ENCODE results near the gene TAS1R2. TPM values are rescaled to one million over a fixed set of nuclear protein-coding genes. Genes with fewer than 3 reads are reported as not detected.
"Not testable (repeated sequence)": the region's sequence is repeated elsewhere in the genome, so short reads cannot be mapped to it uniquely, and the experiment has no call there.

TAS1R2 gene
- total and polyA plus RNA-seq, 4 donors: not detected

- not testable (repeated sequence) for H3K4me3 ChIP-seq (ENCODE audit: low read depth, low read length); H3K27ac ChIP-seq (ENCODE audit: low read depth, low read length); DNase-seq (ENCODE audit: low read depth in 4 of 6, low spot score in 6 of 6); H3K36me3 ChIP-seq (ENCODE audit: control insufficient read depth, insufficient read depth, low read length); H3K27me3 ChIP-seq (ENCODE audit: control insufficient read depth, insufficient read depth, low read length); H3K9me3 ChIP-seq (ENCODE audit: control insufficient read depth, insufficient read depth, low read length); H3K4me1 ChIP-seq (ENCODE audit: control insufficient read depth, insufficient read depth, low read length)
- 0% methylated on average over 1 of the region's 1 CpG for WGBS (ENCODE audit: insufficient coverage)
Observed at GRCh38 chr1:18832319-18832718, 27.1 kb downstream of the TAS1R2 start.

- no peaks in the 10 kb centered on the region for H3K36me3 ChIP-seq (ENCODE audit: control insufficient read depth, insufficient read depth, low read length)
- H3K27ac ChIP-seq (ENCODE audit: low read depth, low read length): no peak overlapping the region
- H3K9me3 ChIP-seq (ENCODE audit: control insufficient read depth, insufficient read depth, low read length): peaks cover 2% of the 10 kb centered on the region
- peaks cover 5% of the 10 kb centered on the region for H3K27me3 ChIP-seq (ENCODE audit: control insufficient read depth, insufficient read depth, low read length)
- H3K4me1 ChIP-seq (ENCODE audit: control insufficient read depth, insufficient read depth, low read length): no peaks in the 10 kb centered on the region
- 100% methylated on average over 2 of the region's 2 CpGs for WGBS (ENCODE audit: insufficient coverage)
- no peak overlapping the region for H3K4me3 ChIP-seq (ENCODE audit: low read depth, low read length)
- DNase-seq (ENCODE audit: low read depth in 4 of 6, low spot score in 6 of 6): no peak
Observed at GRCh38 chr1:18831656-18832055, 27.8 kb downstream of the TAS1R2 start.

GRCh38 chr1:18830596-18830995 is 28.9 kb downstream of the TAS1R2 start:
- Histone ChIP-seq H3K27ac (ENCODE audit: low read depth, low read length) (no peak overlapping the region), H3K4me3 (ENCODE audit: low read depth, low read length) (no peak overlapping the region), H3K9me3 (ENCODE audit: control insufficient read depth, insufficient read depth, low read length) (peaks cover 2% of the 10 kb centered on the region), H3K4me1 (ENCODE audit: control insufficient read depth, insufficient read depth, low read length) (no peaks in the 10 kb centered on the region), H3K36me3 (ENCODE audit: control insufficient read depth, insufficient read depth, low read length) (no peaks in the 10 kb centered on the region), H3K27me3 (ENCODE audit: control insufficient read depth, insufficient read depth, low read length) (peaks cover 5% of the 10 kb centered on the region)
- WGBS (ENCODE audit: insufficient coverage): 67% methylated on average over 12 of the region's 12 CpGs
- DNase-seq (ENCODE audit: low read depth in 4 of 6, low spot score in 6 of 6): peak in 1 of 6 donors; percentile 10

- DNase-seq (ENCODE audit: low read depth in 4 of 6, low spot score in 6 of 6): no peak
- no peaks in the 10 kb centered on the region for H3K4me1 ChIP-seq (ENCODE audit: control insufficient read depth, insufficient read depth, low read length)
- no CpG with 5 or more reads among the region's 1 CpG for WGBS (ENCODE audit: insufficient coverage)
- peaks cover 5% of the 10 kb centered on the region for H3K27me3 ChIP-seq (ENCODE audit: control insufficient read depth, insufficient read depth, low read length)
- H3K36me3 ChIP-seq (ENCODE audit: control insufficient read depth, insufficient read depth, low read length): no peaks in the 10 kb centered on the region
- H3K9me3 ChIP-seq (ENCODE audit: control insufficient read depth, insufficient read depth, low read length): peaks cover 2% of the 10 kb centered on the region
- H3K4me3 ChIP-seq (ENCODE audit: low read depth, low read length): no peak overlapping the region
- H3K27ac ChIP-seq (ENCODE audit: low read depth, low read length): no peak overlapping the region
Observed at GRCh38 chr1:18829671-18830070, 29.8 kb downstream of the TAS1R2 start.

GRCh38 chr1:18828224-18828623 is 31.2 kb downstream of the TAS1R2 start:
- H3K9me3 ChIP-seq (ENCODE audit: control insufficient read depth, insufficient read depth, low read length): peaks cover 2% of the 10 kb centered on the region
- no peaks in the 10 kb centered on the region for H3K36me3 ChIP-seq (ENCODE audit: control insufficient read depth, insufficient read depth, low read length)
- H3K4me3 ChIP-seq (ENCODE audit: low read depth, low read length): no peak overlapping the region
- no CpG with 5 or more reads among the region's 2 CpGs for WGBS (ENCODE audit: insufficient coverage)
- no peak for DNase-seq (ENCODE audit: low read depth in 4 of 6, low spot score in 6 of 6)
- no peaks in the 10 kb centered on the region for H3K4me1 ChIP-seq (ENCODE audit: control insufficient read depth, insufficient read depth, low read length)
- no peak overlapping the region for H3K27ac ChIP-seq (ENCODE audit: low read depth, low read length)
- H3K27me3 ChIP-seq (ENCODE audit: control insufficient read depth, insufficient read depth, low read length): no peaks in the 10 kb centered on the region

GRCh38 chr1:18823438-18823837 is 36.0 kb downstream of the TAS1R2 start:
- peaks cover 4% of the 10 kb centered on the region for H3K4me1 ChIP-seq (ENCODE audit: control insufficient read depth, insufficient read depth, low read length)
- H3K27ac ChIP-seq (ENCODE audit: low read depth, low read length): no peak overlapping the region
- peaks cover 19% of the 10 kb centered on the region for H3K27me3 ChIP-seq (ENCODE audit: control insufficient read depth, insufficient read depth, low read length)
- H3K4me3 ChIP-seq (ENCODE audit: low read depth, low read length): no peak overlapping the region
- WGBS (ENCODE audit: insufficient coverage): 91% methylated on average over 6 of the region's 6 CpGs
- H3K36me3 ChIP-seq (ENCODE audit: control insufficient read depth, insufficient read depth, low read length): no peaks in the 10 kb centered on the region
- no peak for DNase-seq (ENCODE audit: low read depth in 4 of 6, low spot score in 6 of 6)
- peaks cover 2% of the 10 kb centered on the region for H3K9me3 ChIP-seq (ENCODE audit: control insufficient read depth, insufficient read depth, low read length)

- Histone ChIP-seq H3K4me1 (ENCODE audit: control insufficient read depth, insufficient read depth, low read length) (peaks cover 11% of the 10 kb centered on the region), H3K36me3 (ENCODE audit: control insufficient read depth, insufficient read depth, low read length) (no peaks in the 10 kb centered on the region), H3K4me3 (ENCODE audit: low read depth, low read length) (no peak overlapping the region), H3K9me3 (ENCODE audit: control insufficient read depth, insufficient read depth, low read length) (no peaks in the 10 kb centered on the region), H3K27ac (ENCODE audit: low read depth, low read length) (no peak overlapping the region), H3K27me3 (ENCODE audit: control insufficient read depth, insufficient read depth, low read length) (peaks cover 21% of the 10 kb centered on the region)
- WGBS (ENCODE audit: insufficient coverage): 51% methylated on average over 22 of the region's 22 CpGs
- DNase-seq (ENCODE audit: low read depth in 4 of 6, low spot score in 6 of 6): peak; percentile 65 to 94 (median 76)
Observed at GRCh38 chr1:18820791-18821641, 38.4 kb downstream of the TAS1R2 start.

GRCh38 chr1:18819986-18820790 is 39.3 kb downstream of the TAS1R2 start:
- Histone ChIP-seq H3K36me3 (ENCODE audit: control insufficient read depth, insufficient read depth, low read length) (no peaks in the 10 kb centered on the region), H3K27me3 (ENCODE audit: control insufficient read depth, insufficient read depth, low read length) (peaks cover 21% of the 10 kb centered on the region), H3K4me3 (ENCODE audit: low read depth, low read length) (no peak overlapping the region), H3K9me3 (ENCODE audit: control insufficient read depth, insufficient read depth, low read length) (no peaks in the 10 kb centered on the region), H3K4me1 (ENCODE audit: control insufficient read depth, insufficient read depth, low read length) (peaks cover 11% of the 10 kb centered on the region), H3K27ac (ENCODE audit: low read depth, low read length) (no peak overlapping the region)
- no peak for DNase-seq (ENCODE audit: low read depth in 4 of 6, low spot score in 6 of 6)
- WGBS (ENCODE audit: insufficient coverage): 79% methylated on average over 32 of the region's 38 CpGs

- H3K4me3 ChIP-seq (ENCODE audit: low read depth, low read length): no peak overlapping the region
- H3K27me3 ChIP-seq (ENCODE audit: control insufficient read depth, insufficient read depth, low read length): peaks cover 21% of the 10 kb centered on the region
- no peak for DNase-seq (ENCODE audit: low read depth in 4 of 6, low spot score in 6 of 6)
- no peaks in the 10 kb centered on the region for H3K36me3 ChIP-seq (ENCODE audit: control insufficient read depth, insufficient read depth, low read length)
- no peak overlapping the region for H3K27ac ChIP-seq (ENCODE audit: low read depth, low read length)
- peaks cover 14% of the 10 kb centered on the region for H3K4me1 ChIP-seq (ENCODE audit: control insufficient read depth, insufficient read depth, low read length)
- no peaks in the 10 kb centered on the region for H3K9me3 ChIP-seq (ENCODE audit: control insufficient read depth, insufficient read depth, low read length)
- 46% methylated on average over 2 of the region's 12 CpGs for WGBS (ENCODE audit: insufficient coverage)
Observed at GRCh38 chr1:18819203-18819602, 40.3 kb downstream of the TAS1R2 start.

Data from spinal cord (tissue), 10 donors.